Measurements from ENCODE around the gene CYB5R4. TPM values are rescaled to one million over a fixed set of nuclear protein-coding genes. Genes with fewer than 3 reads are reported as not detected.

The CYB5R4 gene
- total and polyA plus RNA-seq, 2 of the 13 experiments (the other 11 are each of a cell fraction or from before 2014, with no cell fraction given): 5.3 to 26.1 TPM

DNA sequence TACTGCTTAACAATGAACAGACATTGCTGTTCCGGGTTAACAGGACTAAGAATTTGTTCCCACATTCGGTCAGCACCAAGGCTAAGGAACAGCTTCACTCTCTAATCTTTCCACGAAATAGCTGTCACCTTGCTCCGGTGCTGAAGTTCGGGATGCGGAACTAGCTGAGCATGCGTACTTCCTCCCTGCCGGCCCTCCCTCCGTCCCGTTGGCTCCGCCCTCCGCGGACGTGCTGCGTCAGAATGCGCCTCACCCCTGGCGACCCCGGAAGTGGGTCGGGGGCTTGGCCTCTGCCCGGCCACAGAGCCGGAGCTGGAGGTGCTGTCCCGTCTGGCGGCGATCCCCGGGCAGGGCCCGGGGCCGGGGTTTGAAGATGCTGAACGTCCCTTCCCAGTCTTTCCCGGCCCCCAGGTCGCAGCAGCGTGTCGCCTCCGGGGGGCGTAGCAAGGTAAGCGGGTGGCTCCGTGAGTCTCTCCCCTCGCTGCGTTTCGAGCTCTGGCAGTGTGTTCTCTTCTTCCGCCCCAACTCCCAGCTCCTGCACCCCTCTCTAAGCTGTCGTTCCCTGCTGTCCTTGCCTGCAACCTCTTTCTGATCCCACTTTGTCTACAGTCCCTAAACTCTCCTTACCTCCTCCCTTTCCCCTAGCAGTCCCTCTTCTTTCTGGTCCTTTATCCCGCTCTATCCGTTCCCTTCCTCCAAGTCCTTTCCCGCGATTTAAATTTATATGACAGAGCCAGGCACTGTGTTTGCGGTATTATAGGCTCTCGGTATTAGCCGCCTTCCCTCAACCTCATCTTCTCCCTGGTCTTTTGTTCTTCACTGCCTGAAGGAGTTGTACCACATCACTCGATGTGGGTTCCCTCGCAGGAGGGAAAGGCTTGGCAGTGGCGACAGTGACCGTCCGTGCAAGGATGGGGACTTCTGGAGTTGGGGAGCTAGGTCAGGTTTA, at the start of gene CYB5R4 (continued):
- TF ChIP-seq MTA1 (CRISPR knock-in tag; IDR thresholded peaks at IDR 0.05; ENCODE audit: borderline replicate concordance) (no peak), HOXA5 (CRISPR knock-in tag; IDR thresholded peaks at IDR 0.05) (peak; percentile 98), HNRNPL (IDR thresholded peaks at IDR 0.05; ENCODE audit: low read depth, low read length) (no peak), ZNF740 (CRISPR knock-in tag; IDR thresholded peaks at IDR 0.05) (peak; percentile 76; the same call in 1 of the 2 replicates), ZNF790 (CRISPR knock-in tag; IDR thresholded peaks at IDR 0.05; ENCODE audit: borderline replicate concordance) (peak; percentile 87; the same call in 1 of the 2 replicates), CEBPB (IDR thresholded peaks at IDR 0.05; ENCODE audit: borderline replicate concordance, low read depth, low read length) (no peak), SKIL (CRISPR knock-in tag; IDR thresholded peaks at IDR 0.05; ENCODE audit: borderline replicate concordance) (no peak), FOSL2 (CRISPR knock-in tag; IDR thresholded peaks at IDR 0.05) (peak; percentile 72), ZSCAN25 (CRISPR knock-in tag; IDR thresholded peaks at IDR 0.05) (peak; percentile 78; the same call in 1 of the 2 replicates), SNAPC4 (CRISPR knock-in tag; IDR thresholded peaks at IDR 0.05) (peak; percentile 67), ZBTB42 (CRISPR knock-in tag; IDR thresholded peaks at IDR 0.05) (no peak), USF2 (IDR thresholded peaks at IDR 0.05; ENCODE audit: low read depth, low read length) (no peak), USF2 (CRISPR knock-in tag; IDR thresholded peaks at IDR 0.05; ENCODE audit: borderline replicate concordance) (no peak), ZHX1 (CRISPR knock-in tag; IDR thresholded peaks at IDR 0.05; ENCODE audit: low read depth) (peak; percentile 91), GABPB1 (CRISPR knock-in tag; IDR thresholded peaks at IDR 0.05) (peak; percentile 95)

Data from HepG2 (cell line).